ENCODE measurements around the gene SORL1. TPM values are rescaled to one million over a fixed set of nuclear protein-coding genes. Genes with fewer than 3 reads are reported as not detected.
A peak's percentile ranks its signal among the peaks of the same experiment; 100 is the strongest.

SORL1 gene
- total and polyA plus RNA-seq, 3 experiments from 2014 or later: 44.5 to 220 (median 46.9) TPM

DNA sequence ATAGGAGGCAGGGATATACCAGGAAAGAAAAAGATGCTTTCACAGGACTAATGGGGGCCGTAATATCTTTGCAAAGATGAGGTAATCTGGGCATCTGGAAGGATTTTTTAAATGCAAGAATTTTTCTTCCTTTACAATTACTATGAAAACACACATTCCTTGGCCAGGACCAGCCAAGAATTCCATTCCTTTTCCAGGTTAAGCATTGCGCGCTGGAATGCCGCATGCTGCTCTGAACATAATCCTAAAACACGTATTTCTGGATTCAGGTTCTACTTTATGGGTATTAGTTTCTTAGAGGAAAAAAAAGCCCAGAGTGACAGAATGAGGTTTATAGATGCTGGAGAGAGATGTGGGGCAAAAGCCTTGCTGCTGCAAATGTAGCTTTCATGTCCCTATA, 100.0 kb downstream of the SORL1 start:
- Histone ChIP-seq H3K27me3 (ENCODE audit: insufficient read depth, low read length, poor library complexity, severe bottlenecking) (no peaks in the 10 kb centered on the region), H3K4me1 (ENCODE audit: insufficient read depth, low read length) (no peaks in the 10 kb centered on the region), H3K9me3 (ENCODE audit: low read length) (no peaks in the 10 kb centered on the region), H3K27ac (ENCODE audit: low read depth, low read length) (no peak overlapping the region), H3K36me3 (ENCODE audit: insufficient read depth, low read length) (peaks cover 60% of the 10 kb centered on the region), H3K4me3 (ENCODE audit: low read length) (no peak overlapping the region)
- no peaks in the 10 kb centered on the region for H3K27me3 Mint-ChIP-seq
- CTCF ChIA-PET: interaction anchor here (0.7 kb wide), 1 partner anchor 100 kb away, joined by 3 read pairs; the partner anchor contains the start of gene SORL1
- peaks cover 23 to 28% (median 27%) of the 10 kb centered on the region in 3 donors for H3K4me1 Mint-ChIP-seq
- no peak overlapping the region for H3K4me3 Mint-ChIP-seq
- POLR2A ChIA-PET: no interaction called here
- H3K9me3 Mint-ChIP-seq: no peaks in the 10 kb centered on the region
- H3K36me3 Mint-ChIP-seq: peaks cover 9 to 84% (median 29%) of the 10 kb centered on the region in 3 donors
- DNase-seq: no peak
- H3K27ac Mint-ChIP-seq: peak overlapping the region in 3 of 8 donors; percentile 22 to 58 (median 52)

DNA sequence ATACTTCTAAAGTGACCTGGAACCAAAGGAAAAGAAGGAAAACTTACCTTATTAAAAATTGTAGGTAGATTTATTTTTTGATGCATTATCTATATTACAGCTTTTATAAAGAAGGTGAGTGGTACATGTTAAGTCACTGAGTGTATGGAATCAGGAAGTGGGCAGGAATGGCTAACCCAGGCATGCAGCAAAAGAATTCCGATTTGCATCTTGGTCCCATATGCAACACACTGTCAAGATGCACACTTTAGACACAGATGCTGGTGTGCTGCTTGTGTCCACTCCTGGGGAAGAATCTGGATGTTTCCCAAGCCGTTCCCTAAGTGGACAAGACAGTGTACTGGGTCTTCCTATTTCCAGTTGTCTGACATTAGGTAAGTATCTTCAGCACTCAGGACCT, 100.5 kb downstream of the SORL1 start:
- peaks cover 9 to 84% (median 30%) of the 10 kb centered on the region in 3 donors for H3K36me3 Mint-ChIP-seq
- H3K36me3 ChIP-seq (ENCODE audit: insufficient read depth, low read length): peaks cover 62% of the 10 kb centered on the region
- no peaks in the 10 kb centered on the region for H3K27me3 Mint-ChIP-seq
- peaks cover 24 to 27% (median 25%) of the 10 kb centered on the region in 3 donors for H3K4me1 Mint-ChIP-seq
- peak overlapping the region in 3 of 8 donors; percentile 9 to 58 (median 52) for H3K27ac Mint-ChIP-seq
- H3K4me3 Mint-ChIP-seq: no peak overlapping the region
- H3K9me3 ChIP-seq (ENCODE audit: low read length): no peaks in the 10 kb centered on the region
- H3K27ac ChIP-seq (ENCODE audit: low read depth, low read length): no peak overlapping the region
- CTCF ChIA-PET: no interaction called here
- POLR2A ChIA-PET: no interaction called here
- no peaks in the 10 kb centered on the region for H3K27me3 ChIP-seq (ENCODE audit: insufficient read depth, low read length, poor library complexity, severe bottlenecking)
- DNase-seq: no peak
- H3K4me3 ChIP-seq (ENCODE audit: low read length): no peak overlapping the region
- H3K9me3 Mint-ChIP-seq: no peaks in the 10 kb centered on the region
- H3K4me1 ChIP-seq (ENCODE audit: insufficient read depth, low read length): no peaks in the 10 kb centered on the region

DNA sequence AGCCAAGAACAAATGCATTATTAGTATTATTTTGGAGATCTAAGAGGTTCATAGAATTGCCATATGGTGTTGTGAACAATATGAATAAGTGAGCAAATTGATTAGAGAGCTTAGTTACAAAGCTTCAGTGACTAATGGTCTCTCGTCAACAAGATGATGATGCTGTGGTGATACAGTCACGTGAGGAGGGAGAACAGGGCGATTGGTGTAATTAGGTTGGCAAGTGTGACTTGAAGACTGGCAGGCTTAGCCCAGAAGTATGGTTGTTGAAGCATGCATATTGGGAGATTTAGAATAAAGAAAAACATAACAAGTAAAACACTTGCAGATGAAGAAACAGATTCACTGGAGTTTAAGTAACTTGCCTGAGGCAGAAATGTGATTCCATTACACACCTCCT, 101.3 kb downstream of the SORL1 start:
- DNase-seq: no peak
- POLR2A ChIA-PET: no interaction called here

DNA sequence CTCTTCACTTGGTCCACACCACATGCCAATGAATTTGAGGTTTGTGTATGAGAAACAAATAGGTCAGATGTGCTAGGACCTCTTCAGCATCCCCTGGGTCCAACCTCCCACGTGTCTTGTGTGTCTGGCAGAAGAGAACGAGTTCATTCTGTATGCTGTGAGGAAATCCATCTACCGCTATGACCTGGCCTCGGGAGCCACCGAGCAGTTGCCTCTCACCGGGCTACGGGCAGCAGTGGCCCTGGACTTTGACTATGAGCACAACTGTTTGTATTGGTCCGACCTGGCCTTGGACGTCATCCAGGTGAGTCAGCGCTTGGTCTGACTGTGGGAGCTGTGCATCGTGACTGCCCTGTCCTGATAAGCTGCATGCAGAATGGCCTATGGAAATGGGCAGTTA, 101.7 kb downstream of the SORL1 start:
- Mint-ChIP-seq H3K27ac (peak overlapping the region in 2 of 8 donors; percentile 9 to 79), H3K36me3 (peaks cover 10 to 83% (median 32%) of the 10 kb centered on the region in 3 donors), H3K9me3 (no peaks in the 10 kb centered on the region), H3K4me1 (peaks cover 19 to 22% (median 20%) of the 10 kb centered on the region in 3 donors), H3K4me3 (no peak overlapping the region), H3K27me3 (no peaks in the 10 kb centered on the region)
- ChIA-PET POLR2A (no interaction called here), CTCF (no interaction called here)
- Histone ChIP-seq H3K4me1 (ENCODE audit: insufficient read depth, low read length) (no peaks in the 10 kb centered on the region), H3K27me3 (ENCODE audit: insufficient read depth, low read length, poor library complexity, severe bottlenecking) (no peaks in the 10 kb centered on the region), H3K9me3 (ENCODE audit: low read length) (no peaks in the 10 kb centered on the region), H3K36me3 (ENCODE audit: insufficient read depth, low read length) (peaks cover 62% of the 10 kb centered on the region), H3K27ac (ENCODE audit: low read depth, low read length) (no peak overlapping the region), H3K4me3 (ENCODE audit: low read length) (no peak overlapping the region)
- DNase-seq: no peak

More for the DNA sequence above, 101.3 kb downstream of the SORL1 start:
- no peaks in the 10 kb centered on the region for H3K27me3 ChIP-seq (ENCODE audit: insufficient read depth, low read length, poor library complexity, severe bottlenecking)
- Mint-ChIP-seq H3K9me3 (no peaks in the 10 kb centered on the region), H3K36me3 (peaks cover 9 to 82% (median 31%) of the 10 kb centered on the region in 3 donors), H3K27me3 (no peaks in the 10 kb centered on the region), H3K27ac (peak overlapping the region in 2 of 8 donors; percentile 9 to 26), H3K4me3 (no peak overlapping the region), H3K4me1 (peaks cover 19 to 22% (median 20%) of the 10 kb centered on the region in 3 donors)
- no peak overlapping the region for H3K4me3 ChIP-seq (ENCODE audit: low read length)
- CTCF ChIA-PET: no interaction called here
- no peaks in the 10 kb centered on the region for H3K9me3 ChIP-seq (ENCODE audit: low read length)
- no peaks in the 10 kb centered on the region for H3K4me1 ChIP-seq (ENCODE audit: insufficient read depth, low read length)
- no peak overlapping the region for H3K27ac ChIP-seq (ENCODE audit: low read depth, low read length)
- H3K36me3 ChIP-seq (ENCODE audit: insufficient read depth, low read length): peaks cover 58% of the 10 kb centered on the region

DNA sequence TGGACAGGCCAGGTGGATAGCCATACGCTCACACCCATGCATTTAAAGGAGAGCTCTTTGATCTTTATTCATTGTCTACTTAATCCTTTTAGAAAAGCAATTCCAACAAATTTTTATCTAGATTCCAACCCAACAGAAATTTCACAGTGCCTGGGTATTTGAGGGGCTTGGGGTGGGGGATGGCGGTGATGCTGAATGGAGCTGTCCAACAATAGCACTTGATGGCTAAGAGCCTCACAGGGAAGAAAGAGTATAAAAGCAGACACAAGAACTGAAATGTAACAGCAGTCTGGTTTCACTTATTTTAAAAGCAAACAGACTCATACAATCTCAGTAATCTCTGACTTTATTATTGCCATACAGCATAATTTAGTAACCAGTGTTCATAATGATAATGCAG, 102.4 kb downstream of the SORL1 start:
- H3K4me3 ChIP-seq (ENCODE audit: low read length): no peak overlapping the region
- DNase-seq: no peak
- H3K36me3 ChIP-seq (ENCODE audit: insufficient read depth, low read length): peaks cover 69% of the 10 kb centered on the region
- H3K4me3 Mint-ChIP-seq: no peak overlapping the region
- POLR2A ChIA-PET: interaction anchor here (0.6 kb wide), 1 partner anchor 1524 kb away, joined by 3 read pairs; no protein-coding TSS in a partner anchor
- no peaks in the 10 kb centered on the region for H3K27me3 ChIP-seq (ENCODE audit: insufficient read depth, low read length, poor library complexity, severe bottlenecking)
- H3K4me1 Mint-ChIP-seq: peaks cover 24 to 27% (median 25%) of the 10 kb centered on the region in 3 donors
- no peaks in the 10 kb centered on the region for H3K27me3 Mint-ChIP-seq
- H3K9me3 ChIP-seq (ENCODE audit: low read length): no peaks in the 10 kb centered on the region
- CTCF ChIA-PET: no interaction called here
- H3K27ac ChIP-seq (ENCODE audit: low read depth, low read length): no peak overlapping the region
- H3K27ac Mint-ChIP-seq: peak overlapping the region in 3 of 8 donors; percentile 9 to 61 (median 59)
- H3K4me1 ChIP-seq (ENCODE audit: insufficient read depth, low read length): no peaks in the 10 kb centered on the region
- peaks cover 15 to 89% (median 37%) of the 10 kb centered on the region in 3 donors for H3K36me3 Mint-ChIP-seq
- no peaks in the 10 kb centered on the region for H3K9me3 Mint-ChIP-seq

DNA sequence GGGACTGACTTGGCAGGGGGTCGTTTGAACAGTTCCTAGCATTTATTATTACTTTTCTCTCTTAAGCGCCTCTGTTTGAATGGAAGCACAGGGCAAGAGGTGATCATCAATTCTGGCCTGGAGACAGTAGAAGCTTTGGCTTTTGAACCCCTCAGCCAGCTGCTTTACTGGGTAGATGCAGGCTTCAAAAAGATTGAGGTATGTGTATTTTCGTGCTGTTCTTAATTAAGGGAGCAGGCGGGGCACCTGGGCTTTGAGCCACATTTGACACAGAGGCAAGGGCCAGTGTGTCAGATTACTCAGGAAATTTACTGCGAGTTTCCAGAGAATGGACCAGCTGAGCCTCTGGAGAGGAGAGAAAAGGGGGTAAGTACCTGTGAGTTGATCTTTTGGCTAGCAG, 103.0 kb downstream of the SORL1 start:
- no peak overlapping the region for H3K27ac ChIP-seq (ENCODE audit: low read depth, low read length)
- peaks cover 15 to 90% (median 42%) of the 10 kb centered on the region in 3 donors for H3K36me3 Mint-ChIP-seq
- no peak for DNase-seq
- CTCF ChIA-PET: no interaction called here
- no peaks in the 10 kb centered on the region for H3K9me3 Mint-ChIP-seq
- H3K4me1 ChIP-seq (ENCODE audit: insufficient read depth, low read length): no peaks in the 10 kb centered on the region
- H3K36me3 ChIP-seq (ENCODE audit: insufficient read depth, low read length): peaks cover 74% of the 10 kb centered on the region
- H3K27me3 ChIP-seq (ENCODE audit: insufficient read depth, low read length, poor library complexity, severe bottlenecking): no peaks in the 10 kb centered on the region
- H3K4me3 ChIP-seq (ENCODE audit: low read length): no peak overlapping the region
- no peaks in the 10 kb centered on the region for H3K9me3 ChIP-seq (ENCODE audit: low read length)
- H3K4me3 Mint-ChIP-seq: no peak overlapping the region
- H3K27me3 Mint-ChIP-seq: no peaks in the 10 kb centered on the region
- H3K27ac Mint-ChIP-seq: peak overlapping the region in 1 of 8 donors; percentile 58
- POLR2A ChIA-PET: no interaction called here
- peaks cover 29 to 31% (median 30%) of the 10 kb centered on the region in 3 donors for H3K4me1 Mint-ChIP-seq

DNA sequence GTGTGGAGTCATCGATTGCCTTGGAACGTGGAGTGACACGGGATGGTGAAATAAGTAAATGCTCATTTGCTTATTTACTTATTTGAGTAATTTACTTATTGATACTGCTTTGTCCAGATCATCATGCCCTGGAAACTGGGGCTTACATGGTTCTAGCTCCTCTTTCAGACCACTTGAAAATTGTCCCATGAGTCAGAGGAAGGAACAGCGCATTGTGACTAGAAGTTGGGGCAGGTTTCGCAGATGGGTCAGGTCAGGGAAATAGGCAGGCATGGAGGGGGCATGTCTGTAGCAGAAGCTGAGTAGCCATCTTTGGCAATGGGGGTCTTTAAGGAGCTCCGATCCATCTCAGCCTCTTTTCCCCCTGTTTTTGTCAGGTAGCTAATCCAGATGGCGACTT, 104.8 kb downstream of the SORL1 start:
- no peaks in the 10 kb centered on the region for H3K9me3 Mint-ChIP-seq
- no peak overlapping the region for H3K4me3 ChIP-seq (ENCODE audit: low read length)
- H3K4me1 ChIP-seq (ENCODE audit: insufficient read depth, low read length): no peaks in the 10 kb centered on the region
- no peak for DNase-seq
- H3K4me3 Mint-ChIP-seq: no peak overlapping the region
- H3K27me3 ChIP-seq (ENCODE audit: insufficient read depth, low read length, poor library complexity, severe bottlenecking): no peaks in the 10 kb centered on the region
- ChIA-PET CTCF (no interaction called here), POLR2A (no interaction called here)
- H3K9me3 ChIP-seq (ENCODE audit: low read length): no peaks in the 10 kb centered on the region
- peak overlapping the region in 5 of 8 donors; percentile 22 to 85 (median 59) for H3K27ac Mint-ChIP-seq
- H3K27me3 Mint-ChIP-seq: no peaks in the 10 kb centered on the region
- H3K36me3 ChIP-seq (ENCODE audit: insufficient read depth, low read length): peaks cover 81% of the 10 kb centered on the region
- H3K4me1 Mint-ChIP-seq: peaks cover 29 to 48% (median 41%) of the 10 kb centered on the region in 3 donors
- H3K27ac ChIP-seq (ENCODE audit: low read depth, low read length): no peak overlapping the region
- peaks cover 12 to 93% (median 42%) of the 10 kb centered on the region in 3 donors for H3K36me3 Mint-ChIP-seq

DNA sequence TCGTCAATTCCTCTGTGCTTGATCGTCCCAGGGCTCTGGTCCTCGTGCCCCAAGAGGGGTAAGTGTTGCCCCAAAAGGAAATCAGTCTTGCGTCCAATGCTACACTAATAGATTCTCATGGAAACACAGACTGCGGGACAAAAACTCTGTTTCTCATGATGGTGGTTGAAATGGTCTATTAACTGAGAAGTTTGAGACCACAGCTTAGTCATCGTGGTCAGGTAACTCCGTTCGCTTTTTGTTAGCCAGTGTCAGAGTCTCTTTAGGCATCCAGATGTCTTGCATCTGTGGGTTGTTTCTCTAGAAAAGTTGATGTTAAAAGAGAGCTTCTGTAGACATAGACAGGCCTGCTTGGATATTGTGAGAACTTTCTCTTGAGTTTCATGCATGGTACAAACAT, 105.2 kb downstream of the SORL1 start:
- H3K36me3 Mint-ChIP-seq: peaks cover 12 to 93% (median 42%) of the 10 kb centered on the region in 3 donors
- Histone ChIP-seq H3K27ac (ENCODE audit: low read depth, low read length) (no peak overlapping the region), H3K27me3 (ENCODE audit: insufficient read depth, low read length, poor library complexity, severe bottlenecking) (no peaks in the 10 kb centered on the region), H3K36me3 (ENCODE audit: insufficient read depth, low read length) (peaks cover 80% of the 10 kb centered on the region), H3K4me1 (ENCODE audit: insufficient read depth, low read length) (no peaks in the 10 kb centered on the region), H3K9me3 (ENCODE audit: low read length) (no peaks in the 10 kb centered on the region), H3K4me3 (ENCODE audit: low read length) (no peak overlapping the region)
- H3K27ac Mint-ChIP-seq: peak overlapping the region in 6 of 8 donors; percentile 20 to 85 (median 48)
- DNase-seq: no peak
- peaks cover 32 to 52% (median 45%) of the 10 kb centered on the region in 3 donors for H3K4me1 Mint-ChIP-seq
- ChIA-PET CTCF (interaction anchor here (1.1 kb wide), 1 partner anchor 34 kb away, joined by 3 read pairs; no protein-coding TSS in a partner anchor), POLR2A (no interaction called here)
- H3K4me3 Mint-ChIP-seq: peak overlapping the region in 1 of 7 donors; percentile 45
- H3K9me3 Mint-ChIP-seq: no peaks in the 10 kb centered on the region
- no peaks in the 10 kb centered on the region for H3K27me3 Mint-ChIP-seq
